ENCODE measurements around the gene PTCH1.

PTCH1 gene

DNA sequence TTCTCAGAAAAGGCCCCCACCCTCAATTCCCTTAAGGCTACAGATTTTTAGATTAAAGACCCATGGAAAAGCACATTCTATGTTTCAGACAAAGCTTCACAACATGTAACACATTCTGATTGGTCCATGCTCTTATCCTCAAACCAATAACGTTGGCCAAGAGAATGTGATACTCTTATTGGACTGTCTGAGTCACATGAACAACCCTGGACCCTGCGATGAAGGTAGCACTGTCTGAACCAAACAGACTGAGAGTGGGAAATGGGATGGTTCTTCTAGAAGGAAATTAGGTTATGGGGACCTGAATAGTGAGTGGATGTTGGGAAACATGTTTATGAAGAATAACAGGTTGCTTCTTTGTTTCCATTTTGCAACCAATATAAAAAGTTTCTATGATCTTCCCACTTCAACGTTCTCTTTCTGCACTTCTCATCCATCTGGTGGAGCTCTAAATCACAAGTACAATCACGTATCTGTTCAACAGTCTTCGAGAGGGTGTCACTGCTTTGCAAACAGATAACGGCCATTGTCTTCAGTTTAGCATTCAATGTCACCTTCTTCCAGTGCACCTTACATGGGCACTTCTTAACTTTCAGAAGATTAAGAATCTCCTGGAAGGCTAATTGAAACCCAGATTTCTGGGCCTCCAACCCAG, 81.6 kb downstream of the PTCH1 start:
- no peak for DNase-seq

DNA sequence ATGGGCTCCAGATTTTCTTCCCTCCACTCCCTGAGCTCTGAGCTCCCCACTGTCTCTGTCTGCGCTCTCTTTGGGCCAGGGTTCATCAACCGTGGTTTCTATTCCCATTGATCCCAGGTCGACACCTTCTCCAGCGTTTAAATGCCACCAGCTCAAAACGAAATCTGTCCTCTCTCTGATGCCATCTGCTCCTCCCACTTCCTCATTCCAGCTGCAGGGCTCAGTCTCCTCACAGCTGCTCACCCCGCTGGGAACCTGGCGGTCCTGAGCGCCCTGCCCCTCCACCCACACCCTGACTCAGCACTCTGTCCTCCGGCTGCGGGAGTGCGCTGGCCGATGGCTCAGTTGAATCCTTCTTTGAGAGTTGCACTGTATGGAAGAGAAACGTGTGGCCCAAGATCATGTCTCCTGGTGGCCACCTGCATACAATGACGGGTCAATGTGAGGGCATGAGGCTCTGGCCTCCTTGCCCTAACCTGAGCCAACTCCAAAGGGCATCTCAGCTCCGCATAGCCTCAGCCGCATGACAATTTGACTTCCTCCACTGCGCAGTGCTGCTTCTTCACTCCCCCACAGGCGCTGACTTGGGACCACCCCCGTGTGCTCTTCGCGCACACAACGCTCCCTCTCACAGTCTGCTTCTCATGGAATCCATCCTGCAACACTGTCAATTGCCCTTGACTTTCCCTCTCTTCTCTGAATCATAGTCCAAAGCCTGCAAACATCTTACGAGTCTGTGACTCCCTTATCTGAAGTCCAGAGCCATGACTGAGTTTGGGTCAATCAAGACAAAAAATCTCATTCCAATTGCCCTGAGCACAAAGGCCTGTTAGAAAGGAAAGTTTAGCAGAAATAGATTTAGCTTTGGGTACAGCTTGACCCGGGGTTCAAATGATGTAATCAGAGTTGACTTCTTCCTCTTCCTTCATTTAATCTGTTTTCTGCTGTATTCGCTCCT, 82.4 kb downstream of the PTCH1 start:
- DNase-seq = no peak

DNA sequence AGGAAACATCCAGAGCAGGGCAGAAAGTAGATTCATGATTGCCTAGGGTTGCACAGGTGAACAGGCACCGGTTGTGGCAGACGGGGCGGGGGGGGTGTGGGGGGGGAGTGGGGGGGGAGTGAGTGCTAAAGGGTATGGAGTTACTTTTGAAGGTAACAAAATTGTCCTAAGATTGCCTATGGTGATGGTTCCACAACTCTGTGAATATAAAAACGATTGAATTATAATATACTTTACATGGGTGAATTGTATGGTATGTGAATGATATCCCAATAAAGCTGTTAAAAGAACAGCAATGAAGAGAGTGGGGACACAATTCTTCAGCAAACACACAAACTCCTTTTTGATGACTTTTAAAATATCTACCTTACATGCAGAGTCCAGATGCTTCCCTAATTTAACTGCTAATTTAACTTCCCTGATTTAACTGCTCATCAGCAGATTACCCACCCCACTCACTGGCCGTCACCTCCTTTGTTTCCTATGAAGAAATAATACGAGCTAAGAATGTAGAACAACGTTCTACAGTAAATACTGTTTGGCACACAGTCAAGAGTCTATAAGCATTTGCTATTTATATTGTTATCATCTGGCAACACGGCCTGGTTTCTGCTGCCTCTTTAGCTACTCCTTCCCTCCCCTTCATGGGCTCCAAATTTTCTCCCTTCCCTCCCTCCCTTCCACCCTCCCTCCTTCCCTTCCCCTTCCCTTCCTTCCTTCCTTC, 83.5 kb downstream of the PTCH1 start:
- DNase-seq = no peak

GRCh38 chr9:95431286-95431685, 85.5 kb downstream of the PTCH1 start:
- no peak for DNase-seq

DNA sequence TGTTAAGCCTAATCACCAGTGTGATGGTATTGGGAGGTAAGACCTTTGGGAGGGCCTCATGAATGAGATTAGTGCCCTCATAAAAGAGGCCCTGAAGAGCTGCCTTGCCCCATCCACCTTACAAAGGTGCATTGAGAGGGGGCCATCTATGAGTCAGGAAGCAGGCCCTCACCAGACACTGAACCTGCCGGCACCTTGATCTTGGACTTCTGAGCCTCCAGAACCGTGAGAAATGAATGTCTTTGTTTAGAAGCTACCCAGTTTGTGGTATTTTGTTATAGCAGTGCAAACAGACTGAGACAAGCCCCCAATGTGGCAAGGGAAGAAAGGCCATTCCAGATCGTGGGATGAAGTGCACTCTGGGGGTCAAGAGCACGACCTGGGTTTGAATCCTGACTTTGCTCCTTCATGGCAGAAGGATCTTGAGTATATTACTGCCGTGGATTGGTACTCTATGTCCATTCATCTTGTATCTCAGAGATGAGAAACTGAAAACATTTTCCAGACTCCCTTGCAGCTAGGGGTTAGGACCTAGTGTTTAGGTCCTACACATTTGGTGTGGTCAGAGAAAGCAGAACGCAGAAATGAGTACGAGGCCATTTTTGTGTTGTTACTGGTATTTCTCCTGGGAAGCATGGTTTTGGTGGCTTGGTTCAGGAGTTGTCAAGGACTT, 86.7 kb downstream of the PTCH1 start:
- DNase-seq = no peak

- DNase-seq = no peak
These were observed 87.7 kb downstream of the PTCH1 start for GRCh38 chr9:95429096-95429495.

DNA sequence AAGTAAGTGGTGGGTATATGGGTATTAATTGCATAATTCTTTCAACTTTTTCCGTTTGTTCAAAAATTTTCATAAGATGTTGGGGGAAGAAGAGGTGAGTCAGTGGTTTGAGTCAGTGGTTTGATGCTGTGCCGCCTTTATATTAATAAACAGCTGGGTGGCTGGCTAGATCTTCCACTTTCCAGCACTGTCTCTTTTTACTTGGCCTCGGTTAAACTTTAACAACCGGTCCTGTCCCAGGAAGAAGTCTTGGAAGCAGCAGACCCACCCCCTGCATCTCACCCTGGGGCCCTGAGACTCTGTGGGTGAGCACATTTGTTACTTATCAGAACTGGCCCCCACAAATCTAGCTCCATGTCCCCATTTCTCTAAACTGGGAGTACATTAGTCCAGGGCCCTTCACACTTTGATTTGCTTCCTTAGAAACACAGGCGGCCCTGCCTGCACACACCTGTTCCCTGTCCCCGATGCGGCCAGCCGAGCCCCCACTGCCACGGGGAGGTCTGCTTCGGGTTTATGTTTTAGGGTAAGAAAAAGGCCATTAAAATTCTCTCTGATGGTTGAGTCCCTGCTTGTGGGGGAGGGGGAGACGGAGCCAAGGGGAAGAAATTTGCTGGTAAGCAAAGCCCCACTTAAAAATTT, 90.7 kb downstream of the PTCH1 start:
- no peak for DNase-seq

GRCh38 chr9:95422650-95423049, 94.1 kb downstream of the PTCH1 start:
- DNase-seq = no peak

- DNase-seq = no peak
These were observed 96.3 kb downstream of the PTCH1 start for GRCh38 chr9:95420518-95420917.

DNA sequence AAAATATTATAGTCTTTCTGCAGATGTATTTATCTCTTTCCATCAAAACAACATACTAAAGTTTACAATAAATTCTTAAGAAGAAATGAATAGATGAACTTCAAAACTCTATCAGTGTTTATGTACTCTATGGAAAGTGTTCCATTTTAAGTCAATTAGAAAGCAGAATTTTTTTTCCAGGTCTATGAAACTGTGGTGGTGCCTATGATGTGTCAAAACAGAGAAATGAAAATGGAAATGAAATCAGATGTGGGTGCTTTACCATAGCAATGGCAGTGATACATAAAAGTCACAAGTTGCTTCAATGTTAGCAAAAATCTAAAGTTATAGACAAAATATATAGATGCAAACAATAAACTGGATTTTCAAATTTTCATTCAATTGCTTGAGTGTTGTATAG, 97.3 kb downstream of the PTCH1 start:
- no peak for DNase-seq

GRCh38 chr9:95415158-95415557, 101.6 kb downstream of the PTCH1 start:
- no peak for DNase-seq

- no peak for DNase-seq
These were observed 103.0 kb downstream of the PTCH1 start for GRCh38 chr9:95413793-95414192.

- no peak for DNase-seq
These were observed 105.5 kb downstream of the PTCH1 start for GRCh38 chr9:95411054-95411892.

DNA sequence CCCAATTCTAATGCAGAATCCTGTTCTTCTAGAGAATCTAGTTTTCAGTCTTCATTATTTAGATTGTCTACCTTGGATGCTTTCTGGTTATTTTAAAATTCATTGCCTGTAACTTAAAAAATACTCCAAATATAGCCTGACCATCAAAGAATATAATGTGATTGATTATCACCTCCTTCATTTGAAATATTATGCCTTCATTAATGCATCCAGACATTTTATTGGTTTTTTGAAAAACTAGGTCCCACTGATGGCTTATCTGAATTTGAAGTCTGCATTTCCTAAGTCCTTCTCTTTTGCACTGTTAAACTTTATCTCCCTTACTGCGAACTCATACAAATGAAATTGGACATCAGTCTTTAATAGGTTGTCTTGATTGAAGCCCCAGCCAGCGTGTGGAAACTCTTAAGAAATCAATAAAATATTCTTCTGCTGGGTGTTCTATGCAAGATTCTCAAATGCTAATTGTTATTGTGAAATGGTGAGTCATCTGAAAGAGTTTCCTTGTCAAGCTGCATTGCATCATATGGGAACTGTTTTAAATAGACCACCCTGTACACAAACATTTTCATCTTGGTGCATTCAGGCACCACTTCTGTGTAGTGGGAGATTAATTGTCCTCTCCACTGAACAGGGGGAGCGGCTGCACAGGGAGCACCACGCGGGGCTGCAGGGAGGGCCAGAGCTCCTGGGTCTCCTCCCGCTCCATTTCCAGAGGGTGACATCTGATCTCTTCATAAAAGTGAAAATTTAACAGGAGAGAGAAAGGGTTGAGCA, 106.9 kb downstream of the PTCH1 start:
- DNase-seq = no peak

DNA sequence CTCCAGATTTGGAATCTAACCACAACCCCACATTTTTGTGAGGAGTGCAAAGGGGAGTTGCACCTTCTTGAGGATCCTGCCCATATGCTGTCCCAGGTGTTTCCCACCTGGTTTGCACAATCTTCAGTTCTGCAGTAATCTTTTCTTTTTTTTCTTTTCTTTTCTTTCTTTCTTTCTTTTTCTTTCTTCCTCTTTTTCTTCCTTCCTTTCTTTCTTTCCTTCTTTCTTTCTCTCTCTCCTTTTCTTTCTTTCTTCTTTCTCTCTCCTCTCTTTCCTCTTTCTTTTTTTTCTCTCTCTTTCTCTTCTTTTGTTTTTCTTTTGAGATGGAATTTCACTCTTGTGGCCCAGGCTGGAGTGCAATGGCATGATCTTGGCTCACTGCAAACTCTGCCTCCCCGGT, 109.2 kb downstream of the PTCH1 start:
- DNase-seq = no peak

GRCh38 chr9:95406121-95406520, 110.7 kb downstream of the PTCH1 start:
- DNase-seq = no peak

- DNase-seq = no peak
These were observed 117.5 kb downstream of the PTCH1 start for GRCh38 chr9:95399261-95399660.
